ENCODE measurements around the gene ARHGAP8. TPM values are rescaled to one million over a fixed set of nuclear protein-coding genes. Genes with fewer than 3 reads are reported as not detected.

The ARHGAP8 gene
- total and polyA plus RNA-seq, 2 of the 13 experiments (the other 11 are each of a cell fraction or from before 2014, with no cell fraction given) = 0.07 TPM; not detected in 1

- no peaks in the 10 kb centered on the region for H3K36me3 ChIP-seq (replicated peaks in 1 of 2; ENCODE audit: control insufficient read depth in 1 of 2, insufficient read depth in 2 of 2, low read length in 2 of 2)
- ChIA-PET POLR2A (no interaction called here), CTCF (ENCODE audit: low intra/inter-chr PET ratio, low total read pairs) (no interaction called here)
- intact Hi-C loops (cut with micrococcal nuclease; ENCODE audit: unreplicated experiment) (no loop called here), in situ Hi-C loops (cut with HindIII; ENCODE audit: extremely low pct_ligation_motif_present, low pct_unique_long_range_greater_than_20kb) (no loop called here)
- H3K9ac ChIP-seq (ENCODE audit: insufficient read depth, low read depth, low read length) = no peak overlapping the region
- no peak overlapping the region for H3K4me2 ChIP-seq (ENCODE audit: low read depth, low read length)
- ATAC-seq = peak; percentile 85
- H3K27me3 ChIP-seq (ENCODE audit: control insufficient read depth in 1 of 2, insufficient read depth in 2 of 2, low read length in 2 of 2) = peaks cover 0 to 5% of the 10 kb centered on the region in 2 experiments; a peak in 3 of 5 replicates
- no peak for FAIRE-seq
- H4K20me1 ChIP-seq (ENCODE audit: insufficient read depth, low read length) = no peaks in the 10 kb centered on the region
- H3K4me1 ChIP-seq (ENCODE audit: insufficient read depth, low read length) = no peaks in the 10 kb centered on the region
- DNase-seq (ENCODE audit: low spot score) = no peak
- H3K79me2 ChIP-seq (ENCODE audit: insufficient read depth, low read length) = no peaks in the 10 kb centered on the region
- H3K4me3 ChIP-seq (replicated peaks in 1 of 3; ENCODE audit: insufficient read depth in 1 of 3, low read depth in 2 of 3, low read length in 3 of 3) = no peak overlapping the region
- no peak overlapping the region for H3K27ac ChIP-seq (ENCODE audit: extremely low read length, insufficient read depth, low read length)
- no TSS peak for BruUV-seq (replicated peaks)
- WGBS (ENCODE audit: low lambda C conversion rate) = 23% methylated on average over 8 of the region's 8 CpGs
- no peaks in the 10 kb centered on the region for H3K9me3 ChIP-seq (ENCODE audit: low read length)
- no peak overlapping the region for H2AFZ ChIP-seq (ENCODE audit: low read length)
- TF ChIP-seq KLF16 (CRISPR knock-in tag; IDR thresholded peaks at IDR 0.05) (no peak), ZNF362 (CRISPR knock-in tag; IDR thresholded peaks at IDR 0.05; ENCODE audit: borderline replicate concordance) (peak; percentile 22; the same call in 1 of the 2 replicates), ZNF614 (CRISPR knock-in tag; IDR thresholded peaks at IDR 0.05; ENCODE audit: borderline replicate concordance) (no peak), TBX2 (CRISPR knock-in tag; IDR thresholded peaks at IDR 0.05; ENCODE audit: borderline replicate concordance) (no peak), THAP9 (CRISPR knock-in tag; IDR thresholded peaks at IDR 0.05; ENCODE audit: borderline replicate concordance) (no peak), ATF5 (CRISPR knock-in tag; IDR thresholded peaks at IDR 0.05; ENCODE audit: low read depth) (no peak), ZNF496 (CRISPR knock-in tag; IDR thresholded peaks at IDR 0.05; ENCODE audit: insufficient replicate concordance) (no peak)
- TF ChIP-seq, protein P1, sequence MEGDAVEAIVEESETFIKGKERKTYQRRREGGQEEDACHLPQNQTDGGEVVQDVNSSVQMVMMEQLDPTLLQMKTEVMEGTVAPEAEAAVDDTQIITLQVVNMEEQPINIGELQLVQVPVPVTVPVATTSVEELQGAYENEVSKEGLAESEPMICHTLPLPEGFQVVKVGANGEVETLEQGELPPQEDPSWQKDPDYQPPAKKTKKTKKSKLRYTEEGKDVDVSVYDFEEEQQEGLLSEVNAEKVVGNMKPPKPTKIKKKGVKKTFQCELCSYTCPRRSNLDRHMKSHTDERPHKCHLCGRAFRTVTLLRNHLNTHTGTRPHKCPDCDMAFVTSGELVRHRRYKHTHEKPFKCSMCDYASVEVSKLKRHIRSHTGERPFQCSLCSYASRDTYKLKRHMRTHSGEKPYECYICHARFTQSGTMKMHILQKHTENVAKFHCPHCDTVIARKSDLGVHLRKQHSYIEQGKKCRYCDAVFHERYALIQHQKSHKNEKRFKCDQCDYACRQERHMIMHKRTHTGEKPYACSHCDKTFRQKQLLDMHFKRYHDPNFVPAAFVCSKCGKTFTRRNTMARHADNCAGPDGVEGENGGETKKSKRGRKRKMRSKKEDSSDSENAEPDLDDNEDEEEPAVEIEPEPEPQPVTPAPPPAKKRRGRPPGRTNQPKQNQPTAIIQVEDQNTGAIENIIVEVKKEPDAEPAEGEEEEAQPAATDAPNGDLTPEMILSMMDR (CRISPR knock-in tag; IDR thresholded peaks at IDR 0.05) = peak; percentile 36
- TF ChIP-seq, protein P2, sequence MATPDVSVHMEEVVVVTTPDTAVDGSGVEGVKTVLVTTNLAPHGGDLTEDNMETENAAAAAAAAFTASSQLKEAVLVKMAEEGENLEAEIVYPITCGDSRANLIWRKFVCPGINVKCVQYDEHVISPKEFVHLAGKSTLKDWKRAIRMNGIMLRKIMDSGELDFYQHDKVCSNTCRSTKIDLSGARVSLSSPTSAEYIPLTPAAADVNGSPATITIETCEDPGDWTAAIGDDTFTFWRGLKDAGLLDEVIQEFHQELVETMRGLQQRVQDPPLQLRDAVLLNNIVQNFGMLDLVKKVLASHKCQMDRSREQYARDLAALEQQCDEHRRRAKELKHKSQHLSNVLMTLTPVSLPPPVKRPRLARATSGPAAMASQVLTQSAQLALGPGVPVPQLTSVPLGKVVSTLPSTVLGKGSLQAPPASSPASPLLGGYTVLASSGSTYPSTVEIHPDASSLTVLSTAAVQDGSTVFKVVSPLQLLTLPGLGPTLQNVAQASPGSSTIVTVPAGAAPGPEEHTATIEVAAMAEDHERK (CRISPR knock-in tag; IDR thresholded peaks at IDR 0.05; ENCODE audit: low read depth) = no peak
These were observed 75.8 kb downstream of the ARHGAP8 start for GRCh38 chr22:44828193-44828592.
